Common myeloid progenitor, CD34-positive (primary cell): Measurements from ENCODE around the gene BORCS5.
A peak's percentile ranks its signal among the peaks of the same experiment; 100 is the strongest.

Experiments used
- CTCF ChIA-PET: fragments of 350-600 bp; sonication (Branson Sonifier 250); formaldehyde crosslinking; loops from one replicate; lab custom pipeline; 2021; ENCODE audit warnings: antibody characterized with exemption; lab: Charles Lee
- POLR2A ChIA-PET: fragments of 350-600 bp; sonication (Branson Sonifier 250); formaldehyde crosslinking; loops from one replicate; lab custom pipeline; 2021; ENCODE audit warnings: antibody characterized with exemption; lab: Charles Lee
- DNase-seq, 3 donors: peaks; one replicate each; pipeline versions ENCODE4 v3.0.0 to v3.0.0-alpha.2; 2013
- H3K27ac ChIP-seq, 2 experiments: 1 replicate in 1 of 2; 2 replicates in 1 of 2; pipeline ENCODE4 v1.7.0; 2013; ENCODE audit warnings: inconsistent platforms in 2 of 2, low read length in 2 of 2, mild to moderate bottlenecking in 2 of 2, low read depth in 1 of 2, moderate library complexity in 1 of 2; ENCODE audit not compliant: severe bottlenecking in 2 of 2, insufficient read depth in 1 of 2, poor library complexity in 1 of 2
- H3K27me3 ChIP-seq, 5 experiments: replicated peaks in 2 of 5; 1 replicate in 3 of 5; 2 replicates in 2 of 5; pipeline versions ENCODE4 v1.6.1 to v1.7.0; 2013; ENCODE audit warnings: low read length in 4 of 5, mild to moderate bottlenecking in 2 of 5, moderate library complexity in 2 of 5, inconsistent platforms in 1 of 5; ENCODE audit not compliant: insufficient read depth in 5 of 5, control insufficient read depth in 4 of 5
- H3K36me3 ChIP-seq, 4 experiments: 1 replicate in 2 of 4; 2 replicates in 2 of 4; pipeline versions ENCODE4 v1.6.1 to v1.7.0; 2013; ENCODE audit warnings: low read length in 3 of 4, control low read depth in 1 of 4, mild to moderate bottlenecking in 1 of 4; ENCODE audit not compliant: control insufficient read depth in 4 of 4, insufficient read depth in 4 of 4
- H3K4me1 ChIP-seq, 4 experiments: 1 replicate in 3 of 4; 2 replicates in 1 of 4; pipeline versions ENCODE4 v1.6.1 to v1.7.1; 2013; ENCODE audit warnings: low read length in 3 of 4, mild to moderate bottlenecking in 3 of 4, control low read depth in 1 of 4, inconsistent platforms in 1 of 4, moderate library complexity in 1 of 4; ENCODE audit not compliant: control insufficient read depth in 4 of 4, insufficient read depth in 4 of 4; ENCODE audit errors: control extremely low read depth in 1 of 4
- H3K4me3 ChIP-seq, 7 experiments: 1 replicate in 4 of 7; 2 replicates in 3 of 7; pipeline versions ENCODE4 v1.5.1 to v1.7.0; 2013; ENCODE audit warnings: mild to moderate bottlenecking in 7 of 7, low read length in 6 of 7, moderate library complexity in 6 of 7, inconsistent platforms in 2 of 7, low read depth in 2 of 7, control low read depth in 1 of 7; ENCODE audit not compliant: insufficient read depth in 4 of 7, control insufficient read depth in 1 of 7; ENCODE audit errors: extremely low read depth in 1 of 7
- H3K9me3 ChIP-seq, 5 experiments: 1 replicate in 4 of 5; 2 replicates in 1 of 5; pipeline versions ENCODE4 v1.6.1 to v1.7.1; 2013; ENCODE audit warnings: low read length in 4 of 5, mild to moderate bottlenecking in 2 of 5, inconsistent platforms in 1 of 5, low read depth in 1 of 5, moderate library complexity in 1 of 5; ENCODE audit not compliant: control insufficient read depth in 4 of 5, insufficient read depth in 2 of 5; ENCODE audit errors: control extremely low read depth in 1 of 5
- WGBS: methylation state at CpG from one replicate; pipeline ENCODE4 v1.1.5; 2013; ENCODE audit not compliant: insufficient coverage; 5-methylcytosine and 5-hydroxymethylcytosine counted together

BORCS5 gene

DNA sequence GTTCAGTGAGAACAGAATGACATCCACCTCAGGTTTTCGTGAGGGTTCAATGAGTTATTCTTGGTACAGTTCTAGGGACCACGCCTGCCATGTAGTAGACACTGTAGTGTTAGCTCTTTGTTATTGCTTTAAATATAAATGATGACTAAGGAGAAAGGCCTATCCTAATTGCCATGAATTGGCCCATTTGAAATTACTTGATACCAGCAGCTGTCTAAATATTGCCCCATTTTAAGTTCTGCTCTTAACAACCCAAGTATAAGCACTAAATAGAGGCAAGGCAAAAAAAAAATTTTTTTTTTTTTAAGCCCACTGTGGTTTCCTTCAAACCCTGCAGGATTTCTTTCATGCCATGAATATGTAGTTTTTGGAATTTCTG, 84.5 kb downstream of the BORCS5 start:
- POLR2A ChIA-PET: no interaction called here

DNA sequence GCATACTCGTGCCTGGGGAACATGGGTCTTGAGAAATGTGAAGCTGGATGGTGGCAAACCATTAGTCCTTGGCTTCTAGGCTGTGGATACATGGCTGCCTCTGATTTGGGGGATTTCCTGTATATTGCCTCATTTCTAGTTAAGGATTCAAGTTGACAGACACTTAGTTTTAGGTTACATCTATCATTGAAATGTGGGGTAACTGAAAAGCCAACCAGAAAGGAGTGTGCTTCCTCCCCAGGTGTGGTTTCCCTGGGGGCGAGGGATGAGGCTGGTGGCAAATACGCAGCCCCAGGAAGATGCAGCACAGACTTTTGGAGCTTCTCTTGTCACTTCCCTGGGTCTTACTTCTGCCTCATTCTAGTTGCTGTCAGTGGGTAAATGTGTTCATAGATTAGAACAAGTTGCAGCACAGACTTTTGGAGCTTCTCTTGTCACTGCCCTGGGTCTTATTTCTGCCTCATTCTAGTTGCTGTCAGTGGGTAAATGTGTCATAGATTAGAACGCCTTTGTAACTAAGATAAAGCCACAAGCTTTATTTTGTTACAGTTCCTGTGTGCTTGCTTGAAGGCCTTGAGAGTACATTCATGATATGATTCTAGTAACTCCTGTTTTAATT, 85.1 kb downstream of the BORCS5 start:
- Histone ChIP-seq H3K27me3 (no peaks in the 10 kb centered on the region), H3K27ac (peak overlapping the region in 1 of 2 experiments; percentile 71), H3K4me3 (no peak overlapping the region), H3K36me3 (peaks cover 0 to 4% (median 0%) of the 10 kb centered on the region in 4 experiments), H3K9me3 (no peaks in the 10 kb centered on the region), H3K4me1 (peaks cover 0 to 19% (median 16%) of the 10 kb centered on the region in 4 experiments)
- ChIA-PET CTCF (interaction anchor here (2.9 kb wide), 1 partner anchor 14 kb away, joined by 10 read pairs; no protein-coding TSS in a partner anchor), POLR2A (no interaction called here)
- 48% methylated on average over 3 of the region's 4 CpGs for WGBS
- DNase-seq: peak; percentile 62 to 94 (median 86)

More for the DNA sequence above, 84.5 kb downstream of the BORCS5 start:
- peak overlapping the region in 1 of 2 experiments; percentile 71 for H3K27ac ChIP-seq
- no peaks in the 10 kb centered on the region for H3K9me3 ChIP-seq
- peaks cover 0 to 19% (median 16%) of the 10 kb centered on the region in 4 experiments for H3K4me1 ChIP-seq
- WGBS: 100% methylated on average over 1 of the region's 2 CpGs
- no peaks in the 10 kb centered on the region for H3K27me3 ChIP-seq
- no peak for DNase-seq
- CTCF ChIA-PET: interaction anchor here (2.9 kb wide), 1 partner anchor 14 kb away, joined by 10 read pairs; no protein-coding TSS in a partner anchor
- no peak overlapping the region for H3K4me3 ChIP-seq
- H3K36me3 ChIP-seq: peaks cover 0 to 9% (median under 1%) of the 10 kb centered on the region in 4 experiments

DNA sequence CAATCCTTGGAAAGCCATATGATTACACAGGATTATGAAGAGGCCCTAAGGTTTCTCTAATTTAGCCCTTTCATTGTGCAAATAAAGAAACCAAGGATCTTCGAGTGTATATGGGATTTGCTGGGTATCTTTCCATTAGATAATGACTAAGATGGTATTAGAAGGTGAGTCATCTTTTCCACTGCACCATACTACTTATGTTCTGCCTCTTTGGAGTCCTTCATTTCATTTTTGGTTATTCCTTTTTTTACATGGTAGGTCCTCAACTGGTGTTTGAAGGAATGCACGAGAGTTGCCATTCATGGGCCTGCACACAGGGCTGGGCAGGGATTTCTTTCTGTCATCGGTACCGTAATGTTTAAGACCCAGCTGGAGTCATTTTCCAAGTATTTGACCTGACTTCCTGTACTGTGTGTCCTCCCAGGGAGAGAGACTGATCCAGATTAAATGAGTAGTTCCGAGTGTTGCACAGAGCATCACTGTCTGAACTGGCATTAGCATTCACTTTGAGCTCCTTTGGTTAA, 85.7 kb downstream of the BORCS5 start:
- CTCF ChIA-PET: interaction anchor here (2.9 kb wide), 1 partner anchor 13 kb away, joined by 10 read pairs; no protein-coding TSS in a partner anchor
- DNase-seq: peak in 2 of 3 donors; percentile 50 to 57
- peak overlapping the region in 1 of 2 experiments; percentile 71 for H3K27ac ChIP-seq
- no peaks in the 10 kb centered on the region for H3K27me3 ChIP-seq
- peaks cover 0 to 2% (median 0%) of the 10 kb centered on the region in 4 experiments for H3K36me3 ChIP-seq
- WGBS: 100% methylated on average over 3 of the region's 5 CpGs
- peaks cover 0 to 19% (median 16%) of the 10 kb centered on the region in 4 experiments for H3K4me1 ChIP-seq
- POLR2A ChIA-PET: no interaction called here
- no peaks in the 10 kb centered on the region for H3K9me3 ChIP-seq
- no peak overlapping the region for H3K4me3 ChIP-seq

DNA sequence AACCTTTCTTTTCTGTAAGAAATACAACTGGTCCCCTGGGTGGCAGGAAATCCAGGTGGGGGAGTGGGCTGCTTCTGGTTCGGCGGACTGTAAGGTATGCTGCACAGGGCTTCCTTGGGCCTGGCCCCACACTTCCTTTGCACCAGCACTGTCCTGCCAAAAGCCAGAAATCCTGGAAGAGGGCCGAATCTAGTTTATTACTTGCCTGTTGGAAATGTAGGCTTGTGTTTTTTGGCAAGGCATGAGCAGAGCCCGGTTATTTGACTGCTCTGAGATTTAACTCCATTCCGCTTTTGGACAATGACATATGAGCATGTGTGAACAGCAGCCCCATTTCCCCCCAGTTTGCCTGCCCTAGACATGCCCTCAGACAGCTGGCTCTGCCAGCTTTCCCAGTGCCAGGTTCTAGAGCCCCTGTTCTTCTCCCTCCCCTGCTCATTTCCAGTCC, 86.6 kb downstream of the BORCS5 start:
- 93% methylated on average over 2 of the region's 5 CpGs for WGBS
- Histone ChIP-seq H3K27me3 (no peaks in the 10 kb centered on the region), H3K4me3 (no peak overlapping the region), H3K9me3 (no peaks in the 10 kb centered on the region), H3K4me1 (peaks cover 0 to 19% (median 16%) of the 10 kb centered on the region in 4 experiments), H3K36me3 (no peaks in the 10 kb centered on the region), H3K27ac (no peak overlapping the region)
- DNase-seq: no peak
- ChIA-PET CTCF (no interaction called here), POLR2A (no interaction called here)

DNA sequence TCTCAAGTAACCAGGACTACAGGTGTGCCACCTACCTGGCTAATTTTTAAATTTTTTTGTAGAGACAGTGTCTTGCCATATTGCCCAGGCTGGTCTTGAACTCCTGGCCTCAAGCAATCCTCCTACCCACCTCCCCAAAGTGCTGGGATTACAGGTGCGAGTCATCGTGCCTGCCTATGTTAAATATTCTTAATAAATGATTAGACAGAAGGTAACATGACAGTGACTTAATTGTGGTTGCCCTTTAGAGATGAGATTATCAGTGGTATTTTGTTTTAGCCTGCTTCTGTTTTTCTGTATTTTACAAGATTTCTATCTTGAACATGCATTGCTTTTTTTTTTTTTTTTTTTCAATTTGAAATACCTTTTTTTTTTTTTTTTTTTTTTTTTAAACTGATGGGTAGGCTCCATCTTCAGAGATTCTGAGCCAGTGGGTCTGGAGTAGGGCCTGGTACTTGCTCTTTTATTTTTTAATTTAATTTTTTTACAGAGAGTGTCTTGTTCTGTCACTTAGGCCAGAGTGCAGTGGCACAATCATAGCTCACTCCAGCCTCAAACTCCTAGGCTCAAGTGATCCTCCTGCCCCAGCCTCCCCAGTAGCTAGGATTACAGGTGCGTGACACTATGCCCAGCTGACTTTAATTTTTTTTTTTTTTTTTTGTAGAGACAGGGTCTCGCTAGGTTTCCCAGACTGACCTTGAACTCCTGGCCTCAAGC, 88.4 kb downstream of the BORCS5 start:
- CTCF ChIA-PET: interaction anchor here (0.6 to 1.2 kb wide), 2 partner anchors 23 to 27 kb away, joined by 3 to 4 read pairs; no protein-coding TSS in a partner anchor
- Histone ChIP-seq H3K9me3 (no peaks in the 10 kb centered on the region), H3K27ac (no peak overlapping the region), H3K4me1 (peaks cover 0 to 19% (median 16%) of the 10 kb centered on the region in 4 experiments), H3K36me3 (peaks cover 0 to 4% (median 0%) of the 10 kb centered on the region in 4 experiments), H3K27me3 (no peaks in the 10 kb centered on the region), H3K4me3 (no peak overlapping the region)
- no peak for DNase-seq
- POLR2A ChIA-PET: interaction anchor here (0.7 kb wide), 1 partner anchor 14 kb away, joined by 3 read pairs; no protein-coding TSS in a partner anchor
- 100% methylated on average over 1 of the region's 4 CpGs for WGBS

DNA sequence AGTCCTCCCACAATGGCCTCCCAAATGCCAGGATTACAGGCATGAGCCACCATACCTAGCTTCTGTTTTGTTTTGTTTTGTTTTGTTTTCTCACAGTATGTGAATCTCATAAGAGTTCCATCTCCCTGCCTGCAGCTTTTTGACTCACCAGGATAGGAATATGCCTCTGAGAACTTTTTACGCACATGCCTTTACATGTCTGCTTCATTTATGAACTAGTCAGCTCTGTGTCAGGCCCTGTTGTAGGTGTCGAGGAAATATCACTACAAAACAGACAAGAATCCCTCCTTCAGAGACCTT, 89.0 kb downstream of the BORCS5 start:
- Histone ChIP-seq H3K27me3 (no peaks in the 10 kb centered on the region), H3K9me3 (no peaks in the 10 kb centered on the region), H3K4me1 (peaks cover 0 to 19% (median 15%) of the 10 kb centered on the region in 4 experiments), H3K36me3 (peaks cover 0 to 4% (median 0%) of the 10 kb centered on the region in 4 experiments), H3K27ac (no peak overlapping the region), H3K4me3 (no peak overlapping the region)
- WGBS: 100% methylated on average over 1 of the region's 2 CpGs
- CTCF ChIA-PET: interaction anchor here (0.6 to 1.2 kb wide), 2 partner anchors 23 to 27 kb away, joined by 3 to 4 read pairs; no protein-coding TSS in a partner anchor
- DNase-seq: no peak
- POLR2A ChIA-PET: interaction anchor here (0.7 kb wide), 1 partner anchor 13 kb away, joined by 3 read pairs; no protein-coding TSS in a partner anchor
